SK-N-SH (cell line): ENCODE results near the gene RASD2.

ENCODE experiments used
- CTCF ChIP-seq: fragments of 200-600 bp; sonication (generic); IDR thresholded peaks from 2 replicates; pipeline ENCODE4 v1.6.1; 2017; ENCODE audit warnings: antibody characterized with exemption, mild to moderate bottlenecking, moderate library complexity
- RCOR1 ChIP-seq: fragments of 150-350 bp; IDR thresholded peaks from 2 replicates; pipeline ENCODE4 v1.6.1; 2017; ENCODE audit warnings: antibody characterized with exemption, low read length
- TAF1 ChIP-seq: IDR thresholded peaks from 2 replicates; pipeline ENCODE4 v1.6.1; 2012; ENCODE audit warnings: low read depth, mild to moderate bottlenecking, low read length, moderate library complexity, borderline replicate concordance
- USF2 ChIP-seq: fragments of 150-350 bp; IDR thresholded peaks from 2 replicates; pipeline ENCODE4 v1.6.1; 2017; ENCODE audit warnings: antibody characterized with exemption, low read length, low read depth, borderline replicate concordance

GRCh38 chr22:35491908-35492380 lies 48.7 kb upstream of the RASD2 start:
- TF ChIP-seq CTCF = no peak
- no peak for TF ChIP-seq RCOR1
- no peak for TF ChIP-seq USF2
- TF ChIP-seq TAF1 = no peak
